ENCODE results near the gene DDA1.
"Not testable (repeated sequence)": the region's sequence is repeated elsewhere in the genome, so short reads cannot be mapped to it uniquely, and the experiment has no call there.

The DDA1 gene

DNA sequence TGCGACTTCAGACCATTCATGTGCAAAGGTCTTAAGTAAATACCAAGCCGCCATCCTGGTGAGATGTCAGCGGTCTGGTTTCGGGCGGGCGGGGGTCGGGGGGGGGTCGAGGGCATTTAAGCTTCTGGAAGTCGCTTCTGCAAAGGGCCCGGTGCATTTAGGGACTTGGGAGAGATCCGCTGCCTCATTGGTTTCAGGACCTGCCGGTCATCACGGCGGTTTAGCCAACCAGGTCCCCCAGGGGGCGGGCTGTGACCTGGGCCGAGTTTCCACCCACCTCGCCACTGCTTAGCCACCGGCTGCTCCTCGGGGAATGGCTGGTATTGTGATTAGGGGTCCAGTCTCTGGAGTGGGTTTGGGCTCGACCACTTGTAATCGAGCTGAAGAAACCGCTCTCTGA, 19.9 kb upstream of the DDA1 start:
- peak; percentile 90 for DNase-seq (ENCODE audit: low read depth)

DNA sequence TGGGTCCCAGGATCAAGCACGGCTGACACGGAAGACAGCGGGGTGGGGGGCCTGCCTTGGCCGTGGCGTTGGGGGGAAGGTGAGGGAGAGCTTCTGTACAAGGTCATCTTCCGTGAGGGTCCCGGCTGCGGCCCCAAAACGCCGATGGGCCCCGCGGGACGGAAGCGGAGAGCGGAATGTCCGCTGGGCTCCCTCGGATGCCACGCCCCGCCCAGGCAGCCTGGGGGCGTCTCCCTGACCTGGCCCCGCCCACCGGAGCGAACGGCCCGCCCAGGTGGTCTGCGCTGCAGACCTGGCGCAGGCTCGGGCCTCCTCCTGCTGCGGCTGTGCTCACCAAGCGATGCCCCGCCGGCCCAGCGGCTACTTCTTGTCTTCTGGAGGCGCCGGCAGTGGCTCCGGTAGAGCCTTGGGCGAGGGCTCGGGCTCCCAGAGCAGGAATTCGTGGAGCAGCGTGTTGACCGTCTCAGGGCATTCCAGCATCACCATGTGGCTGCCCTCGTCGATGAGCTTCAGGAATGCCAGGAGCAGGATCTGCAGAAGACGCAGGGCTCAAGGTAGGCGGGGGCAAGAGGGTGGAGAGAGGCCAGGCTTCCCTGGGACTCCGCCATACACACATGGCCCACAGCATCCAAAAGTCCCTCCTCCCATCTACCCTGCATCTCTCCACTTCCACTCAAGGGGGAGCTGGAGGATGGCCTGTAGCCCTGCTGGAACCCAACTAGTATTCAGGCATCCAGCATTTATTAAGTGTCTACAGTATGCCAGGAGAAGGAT, 16.9 kb upstream of the DDA1 start:
- peak; percentile 88 for DNase-seq (ENCODE audit: low read depth)

DNA sequence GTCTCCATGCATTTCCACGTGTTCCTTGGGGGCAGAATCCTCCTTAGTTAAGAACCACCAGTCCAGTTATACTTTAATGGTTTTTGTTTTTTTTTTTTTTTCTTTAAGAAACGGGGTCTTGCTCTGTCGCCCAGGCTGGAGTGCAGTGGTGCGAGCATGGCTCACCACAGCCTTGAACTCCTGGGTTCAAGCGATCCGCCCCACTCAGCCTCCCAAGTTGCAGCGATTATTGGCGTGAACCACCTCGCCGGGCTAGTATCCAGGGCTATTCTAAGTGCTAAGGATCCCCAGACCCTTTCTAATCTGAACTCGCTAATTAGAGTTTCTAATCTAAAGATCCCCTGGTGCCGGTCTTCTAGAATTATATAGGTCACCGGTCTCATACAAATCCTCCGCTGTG, 15.8 kb upstream of the DDA1 start:
- DNase-seq (ENCODE audit: low read depth), result no peak

DNA sequence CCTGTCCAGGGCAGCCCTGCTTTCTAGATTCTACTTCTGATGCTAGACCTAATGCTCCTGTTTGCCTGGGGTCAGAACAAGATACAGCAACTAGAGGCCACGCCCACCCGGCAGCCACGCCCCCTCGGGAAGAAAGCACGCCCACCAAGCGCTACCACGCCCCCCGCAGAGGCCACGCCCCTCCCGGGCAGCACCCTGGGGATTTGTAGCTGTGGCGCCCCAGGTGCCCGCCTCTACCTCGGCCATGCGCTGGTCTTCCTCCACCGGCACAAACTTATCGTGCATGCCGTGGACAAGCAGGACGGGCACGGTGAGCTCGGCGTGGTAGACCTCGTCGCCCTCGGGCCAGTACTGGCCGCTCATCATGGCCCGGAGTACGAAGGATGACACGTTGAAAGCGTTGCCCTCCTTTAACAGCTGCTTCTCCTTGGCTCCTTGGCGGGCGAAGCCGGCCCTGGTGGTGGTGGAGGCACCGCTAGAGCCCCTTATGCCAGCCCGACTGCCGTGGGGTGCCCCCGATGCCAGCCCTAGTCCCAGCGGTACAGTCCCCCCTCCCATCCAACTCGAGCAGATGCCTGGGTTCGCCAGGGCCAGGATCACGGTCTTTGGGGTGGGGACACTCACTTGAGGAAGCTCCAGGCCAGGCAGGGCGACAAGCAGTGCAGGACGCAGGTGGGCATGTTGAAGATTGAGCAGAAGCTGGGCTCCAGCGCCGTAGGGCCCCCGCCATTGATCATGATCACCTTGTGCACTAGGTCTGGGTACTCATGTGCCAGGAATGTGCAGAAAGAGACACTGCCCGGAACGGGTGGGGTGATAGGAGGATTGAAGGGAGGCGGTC, 15.1 kb upstream of the DDA1 start:
- peak; percentile 18 for DNase-seq (ENCODE audit: low read depth)

DNA sequence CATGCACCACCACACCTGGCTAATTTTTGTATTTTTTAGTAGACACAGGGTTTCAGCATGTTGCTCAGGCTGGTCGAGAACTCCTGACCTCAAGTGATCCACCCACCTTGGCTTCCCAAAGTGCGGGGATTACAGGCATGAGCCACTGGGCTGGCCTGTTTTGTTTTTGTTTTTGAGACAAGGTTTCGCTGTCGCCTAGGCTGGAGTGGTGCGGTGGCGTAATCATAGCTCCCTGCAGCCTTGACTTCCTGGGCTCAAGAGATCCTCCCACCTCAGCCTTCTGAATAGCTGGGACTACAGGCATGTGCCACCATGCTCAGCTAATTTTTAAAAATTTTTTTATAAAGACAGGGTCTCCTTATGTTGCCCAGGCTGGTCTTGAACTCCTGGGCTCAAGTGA, 13.8 kb upstream of the DDA1 start:
- DNase-seq (ENCODE audit: low read depth), result not testable (repeated sequence)

DNA sequence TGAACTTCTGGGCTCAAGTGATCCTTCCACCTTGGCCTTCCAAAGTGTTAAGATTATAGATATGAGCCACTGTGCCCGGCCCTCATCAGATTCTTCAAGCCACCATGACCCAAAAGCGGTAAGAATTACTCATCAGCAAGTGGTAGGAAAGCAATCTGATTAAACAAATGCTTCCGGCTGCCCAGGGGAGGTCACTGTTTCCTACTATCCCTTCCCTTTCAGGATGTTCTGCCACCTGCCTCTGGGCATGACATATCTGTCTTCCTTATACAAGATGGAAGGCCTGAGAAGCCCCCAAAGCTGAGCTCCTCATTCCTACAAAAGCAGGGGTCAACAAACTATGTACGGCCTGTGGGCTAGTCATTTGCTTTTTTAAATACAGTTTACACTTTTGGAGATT, 13.1 kb upstream of the DDA1 start:
- DNase-seq (ENCODE audit: low read depth), result peak; percentile 67

DNA sequence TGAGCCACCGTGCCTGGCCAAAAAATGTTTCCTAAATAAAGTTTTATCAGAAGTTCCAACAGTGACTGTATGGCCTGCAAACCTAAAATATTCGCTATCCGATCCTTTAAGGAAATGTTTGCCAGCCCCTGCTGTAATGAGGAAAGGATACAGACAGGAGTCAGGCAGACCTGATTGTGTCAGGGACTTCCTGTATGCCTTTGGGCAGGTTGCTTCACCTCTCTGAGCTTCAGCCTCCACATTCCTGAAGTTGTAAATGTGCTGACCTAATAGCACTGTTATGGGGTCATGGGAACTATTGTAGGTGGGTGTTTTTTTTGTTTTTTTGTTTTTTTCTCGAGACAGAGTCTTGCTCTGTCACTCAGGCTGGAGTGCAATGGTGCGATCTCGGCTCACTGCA, 12.4 kb upstream of the DDA1 start:
- peak; percentile 50 for DNase-seq (ENCODE audit: low read depth)

DNA sequence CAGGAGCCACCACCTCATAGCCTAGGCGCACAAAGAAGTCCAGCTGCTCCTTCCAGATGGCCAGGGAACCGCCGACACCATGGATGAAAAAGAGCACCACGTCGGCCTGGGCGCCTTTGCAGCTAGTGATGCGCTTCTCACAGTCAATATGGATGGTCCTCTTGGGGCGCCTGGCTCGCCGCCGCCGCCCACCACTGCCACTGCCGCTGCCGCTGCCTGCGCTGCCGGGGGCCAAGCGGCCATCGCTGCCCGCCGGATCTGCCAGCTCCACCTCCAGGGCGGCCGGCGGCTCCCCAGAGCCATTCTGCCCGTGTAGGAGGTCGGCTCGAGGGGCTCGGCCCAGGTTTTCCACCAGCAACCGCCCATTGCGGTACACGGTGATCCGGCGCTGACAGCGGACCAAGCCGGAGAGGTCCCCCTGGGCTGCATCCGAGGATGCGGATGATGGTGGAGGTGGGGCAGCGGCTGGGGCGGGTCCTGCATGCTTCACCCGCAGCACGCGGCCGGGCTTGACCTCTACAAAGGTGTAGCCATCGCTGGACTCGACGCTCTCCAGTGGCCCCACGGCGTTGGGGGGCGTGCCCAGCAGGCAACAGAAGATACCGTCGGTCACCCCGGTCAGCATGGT, 8.3 kb upstream of the DDA1 start:
- no peak for DNase-seq (ENCODE audit: low read depth)

DNA sequence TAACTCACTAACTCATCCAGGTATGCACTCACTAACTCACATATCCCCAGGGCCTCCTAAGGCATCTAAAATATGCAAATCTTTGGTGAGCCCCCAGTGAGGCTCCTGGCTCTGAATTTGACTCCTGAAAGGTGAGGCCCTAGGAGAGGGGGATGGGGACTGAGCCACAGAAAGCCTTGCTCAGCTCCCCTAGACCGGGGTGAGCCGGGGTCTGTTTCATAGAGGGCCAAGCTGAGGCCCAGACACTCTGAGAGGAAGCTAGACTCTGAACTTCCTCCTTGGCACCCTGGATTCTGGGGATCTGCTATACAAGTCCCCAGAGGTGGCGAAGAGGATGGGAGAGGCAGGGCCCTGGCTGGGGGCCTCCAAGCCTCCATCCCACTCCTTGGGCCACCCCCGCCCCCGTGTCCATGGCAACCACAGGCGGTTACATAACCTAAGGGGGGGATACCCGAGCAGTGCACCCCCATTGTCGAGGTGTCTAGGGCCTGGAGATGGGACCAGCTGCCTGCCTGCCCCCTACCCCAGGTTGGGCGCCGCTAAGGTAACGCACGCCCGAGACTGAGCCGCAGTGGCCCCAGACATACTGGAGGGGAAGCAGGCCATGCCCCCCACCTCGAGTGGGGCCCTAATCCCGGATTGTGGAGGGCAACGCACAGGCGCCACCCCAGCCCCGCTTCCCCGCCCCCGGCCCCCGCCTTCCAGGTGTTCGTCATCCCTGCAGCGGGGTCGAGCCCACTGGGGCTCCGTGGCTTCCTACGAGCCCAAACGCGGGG, 6.8 kb upstream of the DDA1 start:
- no peak for DNase-seq (ENCODE audit: low read depth)

DNA sequence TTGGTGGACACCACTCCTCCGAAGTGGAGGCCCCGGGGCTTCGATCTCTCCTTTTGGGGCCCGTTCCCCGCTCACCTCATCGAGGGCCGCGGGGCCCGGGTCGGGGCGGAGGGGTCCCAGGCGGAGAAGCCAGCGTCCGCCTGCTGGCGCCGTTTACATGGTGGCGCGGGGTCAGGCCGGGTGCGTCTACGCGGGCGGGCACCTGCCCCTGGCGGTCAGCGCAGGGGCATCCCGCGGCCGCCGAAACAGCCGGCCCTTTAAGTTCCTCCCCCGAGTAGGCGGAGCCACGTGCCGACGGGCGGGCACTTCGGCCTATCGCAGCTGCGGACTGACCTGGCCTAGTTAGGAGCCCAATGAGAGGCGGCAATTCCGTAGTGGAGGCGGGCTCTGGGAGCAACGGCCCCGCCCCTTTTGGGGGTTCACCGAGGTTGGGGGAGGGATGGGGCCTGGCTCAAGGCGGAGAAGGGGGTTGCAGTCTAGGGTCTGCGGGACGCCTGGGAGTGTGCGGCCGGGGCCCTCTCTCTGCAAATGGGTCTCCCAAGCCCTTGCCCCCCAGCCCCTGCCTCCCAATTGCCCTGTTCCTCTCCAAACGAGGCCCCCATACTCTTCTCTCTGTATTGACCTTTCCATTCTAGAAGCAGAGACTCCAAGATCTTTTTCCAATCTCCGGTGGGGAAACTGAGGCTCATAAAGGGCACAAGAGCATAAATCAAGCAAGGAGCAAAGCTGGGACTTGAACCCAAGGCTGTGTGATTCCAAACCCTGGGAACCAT, 6.0 kb upstream of the DDA1 start, which contains the start of gene ABHD8:
ABHD8 (minus strand) TSS at position 259 of the 773 bp plus-strand sequence. CDS start 1,809 bp downstream, outside the sequence.
- peak; percentile 95 for DNase-seq (ENCODE audit: low read depth)

DNA sequence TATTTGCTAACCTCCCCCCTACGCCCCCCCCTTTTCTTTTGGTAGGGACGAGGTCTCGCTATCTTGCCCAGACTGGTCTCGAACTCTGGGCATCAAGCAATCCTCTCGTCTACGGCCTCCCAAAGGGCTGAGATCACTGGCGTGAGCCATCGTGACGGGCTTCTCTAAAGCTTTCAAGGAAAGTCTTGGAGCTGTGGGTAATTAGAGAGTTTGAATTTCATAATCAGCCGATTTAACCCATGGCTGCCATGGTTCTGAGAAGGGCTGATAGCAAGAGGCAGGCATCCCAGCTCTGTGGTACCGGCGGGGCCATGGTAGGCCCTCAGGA, 5.5 kb upstream of the DDA1 start:
- no peak for DNase-seq (ENCODE audit: low read depth)

DNA sequence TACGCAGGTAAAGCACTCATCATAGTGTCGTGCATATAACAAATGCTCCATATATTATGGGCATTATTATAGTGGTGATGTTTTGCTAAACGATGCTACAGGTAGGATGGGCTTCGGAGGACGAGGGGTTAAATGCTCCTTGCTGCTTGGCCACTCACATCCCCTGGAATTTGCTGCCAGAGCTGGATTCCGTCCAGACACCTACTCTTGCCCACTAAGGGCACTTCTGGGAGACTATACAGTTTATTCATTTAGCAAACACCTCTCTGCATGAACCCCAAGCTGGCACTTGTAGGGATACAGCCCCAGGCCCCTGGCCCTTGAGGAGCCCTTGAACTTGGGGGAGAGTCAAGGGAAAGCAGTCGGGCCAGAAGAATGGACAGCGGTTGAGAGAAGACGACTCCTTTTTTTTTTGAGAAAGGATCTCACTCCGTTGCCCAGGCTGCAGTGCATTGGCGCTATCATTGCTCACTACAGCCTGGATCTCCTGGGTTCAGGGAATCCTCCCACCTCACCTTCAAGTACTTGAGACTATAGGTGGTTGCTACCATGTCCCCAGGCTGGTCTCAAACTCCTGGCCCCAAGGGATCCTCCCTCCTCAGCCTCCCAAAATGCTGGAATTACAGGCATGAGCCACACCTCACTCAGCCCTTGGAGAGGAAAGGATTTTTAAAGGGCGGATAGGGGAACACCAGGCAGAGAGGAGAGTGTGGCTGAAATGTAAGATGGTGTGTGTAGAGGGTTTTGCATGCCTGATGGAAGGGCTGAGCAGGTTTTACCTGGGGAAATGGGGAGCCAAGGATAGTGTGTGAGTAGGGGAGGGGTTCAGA, 4.8 kb upstream of the DDA1 start:
- DNase-seq (ENCODE audit: low read depth), result no peak

DNA sequence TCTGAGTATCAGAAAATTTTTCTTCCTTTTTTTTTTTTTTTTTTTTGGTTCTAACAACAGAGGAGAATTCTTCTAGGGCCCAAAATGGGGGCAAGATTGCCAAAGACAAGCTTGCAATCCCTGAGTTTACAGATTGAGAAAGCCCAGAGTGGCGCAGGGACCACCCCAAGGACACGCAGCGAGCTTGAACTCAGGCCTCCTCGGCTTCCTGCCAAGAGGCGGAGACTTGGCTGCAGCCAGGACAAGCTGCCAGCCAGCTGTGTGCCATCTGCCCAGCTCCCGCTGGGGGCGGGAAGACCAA, 4.2 kb upstream of the DDA1 start:
- no peak for DNase-seq (ENCODE audit: low read depth)

DNA sequence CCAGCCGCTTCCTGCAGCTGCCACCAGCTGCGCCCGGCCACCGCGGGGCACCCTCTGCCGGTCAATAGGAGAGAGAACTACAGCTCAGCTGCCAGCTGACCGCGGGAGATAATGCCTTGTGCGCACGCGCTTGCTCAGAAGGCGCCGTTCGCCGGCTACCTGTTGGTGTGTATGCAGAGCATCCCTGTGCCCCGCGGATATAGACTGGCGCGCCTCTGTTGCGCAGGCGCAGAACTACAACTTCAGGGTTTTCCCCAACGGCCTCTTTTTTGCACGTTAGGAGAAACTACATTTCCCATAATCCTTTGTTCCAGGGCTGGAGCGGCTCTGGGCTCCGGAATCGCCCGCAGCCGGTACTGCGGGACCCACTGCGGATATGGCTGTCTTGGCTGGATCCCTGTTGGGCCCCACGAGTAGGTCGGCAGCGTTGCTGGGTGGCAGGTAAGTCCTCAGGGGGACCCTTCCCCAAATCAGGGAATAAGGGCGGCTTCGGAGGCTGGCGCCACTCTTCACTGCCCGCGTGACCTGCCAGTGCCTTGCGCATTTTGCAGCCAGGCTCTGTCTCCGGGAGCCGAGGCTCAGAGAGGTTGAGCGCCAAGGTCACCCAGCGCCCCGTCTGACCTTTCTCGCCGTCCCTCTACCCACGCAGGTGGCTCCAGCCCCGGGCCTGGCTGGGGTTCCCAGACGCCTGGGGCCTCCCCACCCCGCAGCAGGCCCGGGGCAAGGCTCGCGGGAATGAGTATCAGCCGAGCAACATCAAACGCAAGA, 3.7 kb upstream of the DDA1 start, which contains the start of gene MRPL34:
MRPL34 (plus strand) TSS at position 356 of the 768 bp plus-strand sequence; CDS start at position 377, 21 bp downstream.
- DNase-seq (ENCODE audit: low read depth), result peak; percentile 97

DNA sequence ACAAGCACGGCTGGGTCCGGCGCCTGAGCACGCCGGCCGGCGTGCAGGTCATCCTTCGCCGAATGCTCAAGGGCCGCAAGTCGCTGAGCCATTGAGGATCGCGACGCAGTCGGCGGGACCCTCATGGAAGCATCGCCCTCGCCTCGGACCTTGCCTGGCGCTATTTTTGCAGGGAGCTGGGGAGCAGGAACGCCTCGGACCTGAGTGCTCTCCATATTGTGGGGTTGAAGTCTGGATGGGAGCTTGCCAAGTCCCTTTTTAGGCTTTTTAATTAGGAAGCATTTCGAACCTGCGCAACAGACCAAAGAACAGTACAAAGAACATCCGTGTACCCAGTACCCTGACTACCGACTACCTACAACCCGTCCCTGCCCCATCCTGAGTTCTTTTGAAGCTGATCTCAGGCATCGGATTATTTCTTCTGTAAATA, 3.1 kb upstream of the DDA1 start:
- DNase-seq (ENCODE audit: low read depth), result no peak

DNA sequence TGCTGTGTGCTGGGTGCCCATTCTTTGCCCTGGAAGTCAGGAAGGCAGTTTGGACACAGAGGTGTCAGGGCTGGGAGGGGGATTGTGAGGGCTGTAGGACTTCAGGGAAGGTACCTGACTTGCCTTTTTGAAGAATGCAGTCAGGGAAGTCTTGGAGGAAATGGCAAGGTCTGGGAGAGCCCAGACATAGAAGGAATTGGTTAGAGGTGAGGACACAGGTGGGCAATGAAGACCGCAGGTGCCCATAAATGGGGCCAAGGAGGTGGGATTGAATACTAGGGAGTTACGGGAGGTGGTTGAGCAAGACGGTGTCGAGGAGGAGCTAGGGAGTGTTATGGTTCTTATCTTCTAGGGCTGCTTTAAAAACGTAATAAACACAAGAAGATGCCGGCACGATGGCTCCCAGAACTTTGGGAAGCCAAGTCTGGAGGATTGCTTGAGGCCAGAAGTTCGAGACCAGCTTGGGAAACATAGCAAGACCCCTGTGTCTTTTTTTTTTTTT, 1.4 kb upstream of the DDA1 start:
- no peak for DNase-seq (ENCODE audit: low read depth)

DNA sequence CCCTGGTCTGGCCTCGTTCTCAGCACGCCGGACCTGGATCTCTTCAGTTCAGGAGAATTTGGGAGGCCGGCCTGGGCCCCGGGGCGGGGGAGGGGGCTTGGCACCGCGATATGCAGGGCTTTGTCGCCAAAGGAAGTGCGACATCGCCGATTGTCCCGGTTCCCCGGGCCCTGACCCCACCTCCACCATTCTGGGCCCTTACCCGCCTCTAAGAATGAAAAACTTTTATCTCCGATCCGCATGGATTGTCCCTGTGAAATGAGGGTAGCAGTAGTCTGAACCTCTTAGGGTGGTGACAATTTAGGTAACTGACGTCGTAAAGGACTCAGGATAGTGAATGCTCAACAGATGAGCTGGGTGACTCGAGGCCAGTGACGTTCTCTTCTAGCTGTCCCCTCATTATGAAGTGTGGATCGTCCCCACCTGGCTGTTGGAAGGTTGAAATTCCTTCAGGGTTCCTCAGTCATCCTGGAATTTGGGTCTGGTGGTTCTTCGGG, 650 bp downstream of the DDA1 start:
- DNase-seq (ENCODE audit: low read depth), result no peak

DNA sequence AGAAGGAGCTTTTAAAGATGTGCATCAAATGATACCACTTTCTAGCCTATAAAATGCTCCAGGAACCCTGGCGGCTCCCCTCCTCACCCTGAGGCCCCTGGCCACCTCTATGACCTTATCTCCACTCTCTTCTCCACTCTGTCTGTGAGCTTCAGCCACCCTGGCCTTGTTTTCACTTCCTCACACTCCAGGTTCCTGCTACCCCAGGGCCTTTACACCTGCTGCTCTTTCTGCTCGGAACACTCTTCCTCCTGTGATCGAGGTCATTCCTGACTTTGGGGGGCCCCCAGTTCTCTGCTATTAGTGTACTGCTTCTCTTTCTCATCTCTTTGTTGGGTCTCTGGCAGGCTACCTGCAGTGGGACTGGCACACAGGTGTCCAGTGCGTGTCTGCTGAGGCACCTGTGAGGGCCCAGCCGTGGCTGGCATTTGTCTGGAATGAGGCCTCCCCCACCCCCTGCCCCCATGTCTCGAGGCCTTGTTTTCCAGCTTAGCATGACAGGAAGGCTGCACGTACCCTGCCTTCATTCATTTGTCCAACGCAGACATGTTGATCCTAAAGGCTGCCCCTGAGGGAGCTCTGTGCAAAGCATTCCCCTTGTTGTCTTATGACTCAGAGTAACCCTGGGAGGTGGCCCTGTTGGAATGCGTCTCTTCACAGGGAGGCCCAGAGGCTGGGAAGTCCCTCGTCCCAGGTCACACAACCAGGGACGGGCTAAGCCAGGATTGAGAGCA, 2.3 kb downstream of the DDA1 start:
- DNase-seq (ENCODE audit: low read depth), result peak; percentile 90
